CD4-positive, alpha-beta T cell (primary cell): ENCODE data around the gene RAB24. TPM values are rescaled to one million over a fixed set of nuclear protein-coding genes. Genes with fewer than 3 reads are reported as not detected.

Experiments used
- ATAC-seq: fragments of 200-7000 bp; cut with Tn5 transposase; one replicate; pipeline ENCODE4 v1.10.0; 2022; ENCODE audit warnings: mild to moderate bottlenecking; ENCODE audit not compliant: poor library complexity
- CTCF ChIA-PET: fragments of 350-600 bp; sonication (Branson Sonifier 250); formaldehyde crosslinking; loops from one replicate; lab custom pipeline; 2021; ENCODE audit warnings: antibody characterized with exemption, inconsistent platforms; lab: Charles Lee
- POLR2A ChIA-PET: fragments of 350-600 bp; sonication (Branson Sonifier 250); formaldehyde crosslinking; loops from one replicate; lab custom pipeline; 2021; ENCODE audit warnings: antibody characterized with exemption, inconsistent platforms; lab: Charles Lee
- DNase-seq, 14 experiments: peaks; one replicate each; pipeline ENCODE4 v3.0.0-alpha.2; 2013 to 2020; ENCODE audit warnings: mixed read lengths in 2 of 14
- H3K27ac ChIP-seq, 2 donors: one replicate each; pipeline versions ENCODE4 v1.5.1 to v1.7.0; 2013; ENCODE audit warnings: low read length in 2 of 2, low read depth in 1 of 2, mild to moderate bottlenecking in 1 of 2
- H3K27me3 ChIP-seq, 2 experiments: 1 replicate in 1 of 2; 2 replicates in 1 of 2; pipeline versions ENCODE4 v1.6.1 to v1.7.0; 2013; ENCODE audit warnings: low read length in 2 of 2, control low read depth in 1 of 2, mild to moderate bottlenecking in 1 of 2, moderate library complexity in 1 of 2; ENCODE audit not compliant: insufficient read depth in 2 of 2, control insufficient read depth in 1 of 2
- H3K36me3 ChIP-seq: one replicate; pipeline ENCODE4 v1.6.1; 2013; ENCODE audit warnings: low read length, control low read depth; ENCODE audit not compliant: insufficient read depth
- H3K4me1 ChIP-seq: one replicate; pipeline ENCODE4 v1.6.1; 2013; ENCODE audit warnings: low read length, control low read depth; ENCODE audit not compliant: insufficient read depth
- H3K4me3 ChIP-seq: one replicate; pipeline ENCODE4 v1.5.1; 2013; ENCODE audit warnings: mild to moderate bottlenecking, low read length, moderate library complexity
- H3K9me3 ChIP-seq, 2 experiments: 1 replicate in 1 of 2; 2 replicates in 1 of 2; pipeline versions ENCODE4 v1.6.1 to v1.7.0; 2013; ENCODE audit warnings: low read length in 2 of 2, mild to moderate bottlenecking in 2 of 2, control low read depth in 1 of 2, moderate library complexity in 1 of 2; ENCODE audit not compliant: control insufficient read depth in 1 of 2, insufficient read depth in 1 of 2
- H3K27ac Mint-ChIP-seq: one replicate; pipeline ENCODE4 v1.8.0; 2020; ENCODE audit warnings: mixed read lengths
- H3K27me3 Mint-ChIP-seq: one replicate; pipeline ENCODE4 v1.8.0; 2021; ENCODE audit warnings: mixed read lengths
- H3K36me3 Mint-ChIP-seq: one replicate; pipeline ENCODE4 v1.8.0; 2021; ENCODE audit warnings: low read depth, mixed read lengths
- H3K4me1 Mint-ChIP-seq: one replicate; pipeline ENCODE4 v1.8.0; 2021; ENCODE audit warnings: low read depth, mixed read lengths
- H3K4me3 Mint-ChIP-seq: one replicate; pipeline ENCODE4 v1.8.0; 2020; ENCODE audit warnings: mild to moderate bottlenecking, mixed read lengths
- H3K9me3 Mint-ChIP-seq: one replicate; pipeline ENCODE4 v1.8.0; 2020; ENCODE audit warnings: mixed read lengths
- CTCF ChIP-seq: fragments of 200-600 bp; IDR thresholded peaks from one replicate; pipeline ENCODE4 v1.8.0; 2022; ENCODE audit warnings: antibody characterized with exemption, mild to moderate bottlenecking
- intact Hi-C, 2 experiments: fragments of 100-400 bp; cut with DNase I in 1 of 2; cut with micrococcal nuclease in 1 of 2; formaldehyde crosslinking; loops; one replicate each; pipeline versions ENCODE4 v1.15.1 to v1.9.0; 2023 to 2025; cut with DNase I, micrococcal nuclease
- total RNA-seq, 174 experiments: library from RNA in 2 of 174; stranded (reverse) in 2 of 174; gene quantifications; one replicate each; pipeline ENCODE4 v1.2.3 and lab custom pipeline; 2021 to 2026

RAB24 gene
- total RNA-seq, 2 experiments from 2014 or later = 17.0 to 18.0 TPM

DNA sequence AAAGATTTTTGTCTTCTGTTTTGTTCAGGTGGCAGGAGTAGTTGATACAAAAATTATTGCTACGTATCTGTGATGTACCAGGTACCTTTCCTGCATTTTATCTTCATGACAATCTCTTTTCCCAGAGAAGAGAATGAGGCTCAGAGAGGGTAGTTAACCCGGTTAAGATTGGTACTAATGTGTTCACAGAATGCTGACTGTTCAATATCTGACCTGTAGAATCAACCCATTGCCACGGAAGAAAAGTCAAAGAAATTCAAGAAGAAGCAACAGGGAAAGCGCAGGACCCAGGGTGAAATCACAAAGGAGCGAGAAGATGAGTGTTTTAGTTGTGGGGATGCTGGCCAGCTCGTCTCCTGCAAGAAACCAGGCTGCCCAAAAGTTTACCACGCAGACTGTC lies 11.8 kb downstream of the RAB24 start:
- H3K9me3 ChIP-seq = no peaks in the 10 kb centered on the region
- ChIA-PET CTCF (no interaction called here), POLR2A (no interaction called here)
- H3K36me3 ChIP-seq = peaks cover 79% of the 10 kb centered on the region
- no peaks in the 10 kb centered on the region for H3K9me3 Mint-ChIP-seq
- no peak for TF ChIP-seq CTCF
- no peak overlapping the region for H3K4me3 Mint-ChIP-seq
- peaks cover 89% of the 10 kb centered on the region for H3K36me3 Mint-ChIP-seq
- H3K4me3 ChIP-seq = no peak overlapping the region
- H3K27ac ChIP-seq = no peak overlapping the region
- intact Hi-C loops = no loop called here
- DNase-seq (no peak), ATAC-seq (no peak)
- peaks cover 13% of the 10 kb centered on the region for H3K4me1 ChIP-seq
- H3K4me1 Mint-ChIP-seq = peaks cover 18% of the 10 kb centered on the region
- H3K27ac Mint-ChIP-seq = no peak overlapping the region
- no peaks in the 10 kb centered on the region for H3K27me3 Mint-ChIP-seq
- H3K27me3 ChIP-seq = no peaks in the 10 kb centered on the region

GRCh38 chr5:177290816-177291596 lies 12.5 kb downstream of the RAB24 start:
- H3K4me1 ChIP-seq = peaks cover 6% of the 10 kb centered on the region
- H3K9me3 ChIP-seq = no peaks in the 10 kb centered on the region
- H3K36me3 ChIP-seq = peaks cover 84% of the 10 kb centered on the region
- DNase-seq = no peak
- H3K27ac Mint-ChIP-seq = no peak overlapping the region
- POLR2A ChIA-PET = no interaction called here
- no peaks in the 10 kb centered on the region for H3K9me3 Mint-ChIP-seq
- no peak overlapping the region for H3K4me3 Mint-ChIP-seq
- TF ChIP-seq CTCF = no peak
- ATAC-seq = no peak
- CTCF ChIA-PET = no interaction called here
- no peak overlapping the region for H3K4me3 ChIP-seq
- H3K36me3 Mint-ChIP-seq = peaks cover 89% of the 10 kb centered on the region
- H3K27me3 ChIP-seq = no peaks in the 10 kb centered on the region
- intact Hi-C loops = no loop called here
- no peaks in the 10 kb centered on the region for H3K27me3 Mint-ChIP-seq
- H3K4me1 Mint-ChIP-seq = peaks cover 11% of the 10 kb centered on the region
- no peak overlapping the region for H3K27ac ChIP-seq

- no peak for DNase-seq
- H3K4me3 Mint-ChIP-seq = no peak overlapping the region
- no peaks in the 10 kb centered on the region for H3K27me3 ChIP-seq
- H3K4me1 ChIP-seq = no peaks in the 10 kb centered on the region
- H3K27me3 Mint-ChIP-seq = no peaks in the 10 kb centered on the region
- intact Hi-C loops = no loop called here
- no peak overlapping the region for H3K4me3 ChIP-seq
- ATAC-seq = no peak
- ChIA-PET CTCF (interaction anchor here (1.4 kb wide), 1 partner anchor 11 kb away, joined by 3 read pairs; no protein-coding TSS in a partner anchor), POLR2A (no interaction called here)
- TF ChIP-seq CTCF = no peak
- H3K36me3 Mint-ChIP-seq = peaks cover 89% of the 10 kb centered on the region
- H3K27ac ChIP-seq = no peak overlapping the region
- no peaks in the 10 kb centered on the region for H3K9me3 Mint-ChIP-seq
- no peak overlapping the region for H3K27ac Mint-ChIP-seq
- H3K36me3 ChIP-seq = peaks cover 81% of the 10 kb centered on the region
- no peaks in the 10 kb centered on the region for H3K9me3 ChIP-seq
- no peaks in the 10 kb centered on the region for H3K4me1 Mint-ChIP-seq
Observed at GRCh38 chr5:177288191-177288590, 15.3 kb downstream of the RAB24 start.
